GM21390 (cell line): ENCODE results near the gene FRY.
"Not testable (repeated sequence)": the region's sequence is repeated elsewhere in the genome, so short reads cannot be mapped to it uniquely, and the experiment has no call there.

Experiments
- ATAC-seq: cut with Tn5 transposase; IDR thresholded peaks from one replicate; pipeline ENCODE4 v1.9.1; 2021; ENCODE audit not compliant: unreplicated experiment

The FRY gene

DNA sequence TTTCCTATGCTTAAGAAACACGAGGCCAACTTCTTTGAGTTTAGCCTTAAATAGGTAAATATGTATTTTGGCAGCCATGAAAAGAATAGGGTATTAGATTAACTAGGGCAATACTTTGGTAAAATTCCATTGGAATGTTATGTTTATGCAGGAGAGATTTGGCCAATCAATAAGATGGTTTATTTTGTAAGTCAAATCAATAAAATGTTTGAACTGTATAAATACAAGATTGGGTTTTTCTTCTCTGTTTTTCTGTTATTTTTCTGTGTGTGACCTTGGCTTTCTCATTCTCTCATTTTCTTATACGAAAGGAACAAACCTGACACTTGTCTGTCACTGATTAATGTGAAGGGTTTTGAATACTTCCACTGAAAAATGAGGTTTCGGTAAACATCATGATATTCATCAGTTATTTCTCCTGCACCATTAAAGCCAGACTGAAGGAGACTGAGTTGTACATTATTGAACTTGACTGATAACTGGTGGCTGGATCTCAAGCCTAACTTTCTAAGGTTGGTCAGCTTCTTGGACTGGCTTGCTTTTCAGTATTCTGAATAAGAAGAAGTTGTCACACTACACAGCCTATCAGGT is 8.6 kb downstream of the FRY start:
- ATAC-seq, result no peak

DNA sequence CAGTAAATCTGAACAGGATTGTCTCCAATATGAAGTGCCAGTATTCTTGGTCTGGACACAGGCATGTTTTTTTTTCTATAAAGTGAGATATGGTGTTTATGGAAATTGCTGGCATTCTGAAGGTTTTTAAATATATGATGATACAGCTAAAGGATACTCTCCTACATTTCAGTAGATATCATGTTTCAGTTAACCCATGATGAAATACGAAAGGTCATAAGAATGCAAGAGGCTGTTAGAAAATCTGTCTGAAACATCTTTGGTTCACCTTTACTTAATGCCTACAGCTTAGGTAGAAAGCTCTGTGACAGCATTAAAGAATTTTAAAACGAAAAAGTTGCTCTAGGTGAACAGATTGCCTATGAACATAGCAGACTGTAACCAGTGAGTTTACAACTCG is 9.1 kb downstream of the FRY start:
- no peak for ATAC-seq

DNA sequence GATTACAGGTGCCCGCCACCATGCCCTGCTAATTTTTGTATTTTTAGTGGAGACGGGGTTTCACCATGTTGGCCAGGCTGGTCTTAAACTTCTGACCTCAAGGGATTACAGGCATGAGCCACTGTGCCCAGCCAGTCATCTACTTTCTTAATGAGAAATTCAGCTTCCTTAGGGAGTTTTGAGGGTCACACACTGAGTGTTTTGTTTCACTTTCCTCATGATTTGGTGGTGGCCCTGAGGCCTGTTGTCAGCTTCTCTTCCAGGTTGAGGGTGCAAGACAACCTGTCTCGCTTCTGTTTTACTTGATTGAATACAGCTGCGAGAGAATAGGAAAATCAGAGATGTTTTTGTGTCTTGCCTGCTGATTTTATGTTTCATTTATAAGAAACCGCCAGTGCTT is 9.9 kb downstream of the FRY start:
- ATAC-seq, result peak; percentile 56

DNA sequence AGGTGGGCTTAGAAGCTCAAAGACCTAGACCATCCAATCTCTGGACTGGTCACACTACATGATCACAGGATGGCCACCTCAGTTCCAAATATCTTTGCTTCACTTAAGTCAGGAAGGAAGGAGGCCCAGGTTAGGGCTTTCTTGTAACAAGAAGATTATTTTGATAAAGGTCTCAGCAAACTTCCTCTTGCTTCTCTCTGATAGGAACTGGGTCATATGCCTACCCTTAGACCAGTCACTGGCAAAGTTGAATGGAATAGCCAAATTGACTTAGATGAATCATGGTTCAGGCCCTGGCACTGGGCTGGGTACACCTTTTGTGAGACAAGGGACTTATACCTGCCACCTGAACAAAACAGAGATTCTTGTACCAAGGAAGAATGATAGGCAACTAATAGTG is 11.0 kb downstream of the FRY start:
- no peak for ATAC-seq

DNA sequence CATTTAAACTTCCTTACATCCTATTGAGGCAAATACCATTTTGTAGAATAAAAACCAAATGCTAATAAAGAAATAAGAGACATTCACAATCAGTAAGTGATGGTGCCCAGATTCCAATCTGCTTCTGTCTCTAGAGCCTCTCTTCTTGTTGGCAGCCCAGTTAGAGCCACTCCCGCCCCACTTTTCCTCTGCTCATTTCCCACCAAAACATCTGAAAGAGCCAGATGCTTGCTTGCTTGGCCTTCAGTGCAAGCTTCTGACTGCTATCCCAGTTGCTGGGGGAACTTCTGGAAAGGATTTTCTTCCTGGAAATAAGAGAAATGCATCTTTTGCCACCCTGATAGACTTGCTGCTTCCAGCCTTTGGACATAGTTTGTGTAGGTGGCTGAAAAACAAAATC is 12.9 kb downstream of the FRY start:
- ATAC-seq, result no peak

DNA sequence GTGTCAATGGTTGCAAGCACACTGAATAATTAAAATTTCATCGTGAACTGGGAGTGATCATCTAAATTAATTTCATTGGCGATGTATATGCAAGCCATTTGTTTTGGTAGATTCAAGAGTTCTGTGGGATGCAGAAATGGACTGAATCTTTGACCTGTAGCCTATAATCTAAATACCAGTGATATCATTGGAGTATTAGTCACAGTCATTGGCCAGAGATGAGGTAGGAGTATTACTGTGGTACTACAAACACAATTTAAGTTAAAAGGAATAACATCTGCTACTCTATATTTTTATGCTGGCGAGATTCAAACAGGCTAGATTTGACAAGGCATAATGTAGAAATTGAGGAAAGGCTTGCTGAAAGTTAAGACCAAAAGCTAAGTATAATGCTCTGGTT is 14.0 kb downstream of the FRY start:
- no peak for ATAC-seq

DNA sequence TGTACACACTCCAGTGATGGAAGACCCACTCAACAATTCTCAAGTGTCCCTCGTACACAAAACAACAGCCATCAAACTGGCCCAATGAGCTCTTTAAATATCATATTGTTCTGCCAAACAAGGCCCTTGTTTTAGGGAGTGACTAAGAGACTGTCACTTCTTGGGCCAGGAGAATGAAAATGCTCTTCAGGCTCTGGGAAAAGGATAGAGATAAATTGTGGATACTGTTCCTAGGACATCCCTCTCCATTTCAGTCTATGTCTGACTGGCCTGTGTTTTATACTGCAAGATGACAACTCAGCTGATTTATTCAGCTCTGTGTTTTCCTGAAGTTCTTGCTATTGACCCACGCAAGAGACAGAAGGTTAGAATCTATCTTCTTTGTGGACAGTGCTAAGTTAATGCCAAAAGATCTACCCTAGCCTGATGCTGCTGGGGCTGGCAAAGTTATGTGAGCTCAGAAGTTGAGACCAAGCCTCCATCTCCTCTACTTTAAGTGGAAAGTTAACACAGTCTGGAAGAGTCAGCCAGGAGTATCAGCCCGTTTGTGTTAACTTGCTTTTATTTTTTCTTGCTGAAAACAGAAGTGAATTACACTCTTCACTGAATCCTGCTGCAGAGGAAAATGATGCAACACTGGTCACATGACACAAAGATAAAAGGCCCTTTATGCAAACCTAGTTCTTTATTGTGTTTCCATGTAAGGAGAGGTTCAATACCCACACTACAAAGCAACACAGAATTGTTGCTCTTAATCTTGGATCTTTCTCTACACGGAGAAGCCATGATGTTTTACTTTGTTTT is 14.6 kb downstream of the FRY start:
- no peak for ATAC-seq

DNA sequence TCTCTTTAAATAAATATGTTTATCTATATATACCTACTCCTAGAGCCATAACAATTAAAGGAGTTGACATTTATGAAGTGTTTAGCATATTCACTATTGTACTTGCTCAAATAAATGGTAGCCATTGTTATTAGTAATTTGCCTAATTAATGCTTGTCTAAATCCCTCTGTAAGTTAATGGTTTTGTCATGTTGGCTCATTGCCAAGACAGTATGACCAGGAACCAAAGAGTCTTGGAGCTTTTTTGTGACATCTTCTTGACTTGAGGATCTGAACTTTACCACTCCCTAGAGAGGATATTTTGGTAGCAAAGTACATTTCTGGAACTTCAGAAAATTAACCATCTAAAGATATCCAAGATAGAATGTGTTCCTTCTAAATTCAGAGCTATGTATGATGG is 15.5 kb downstream of the FRY start:
- ATAC-seq, result no peak

DNA sequence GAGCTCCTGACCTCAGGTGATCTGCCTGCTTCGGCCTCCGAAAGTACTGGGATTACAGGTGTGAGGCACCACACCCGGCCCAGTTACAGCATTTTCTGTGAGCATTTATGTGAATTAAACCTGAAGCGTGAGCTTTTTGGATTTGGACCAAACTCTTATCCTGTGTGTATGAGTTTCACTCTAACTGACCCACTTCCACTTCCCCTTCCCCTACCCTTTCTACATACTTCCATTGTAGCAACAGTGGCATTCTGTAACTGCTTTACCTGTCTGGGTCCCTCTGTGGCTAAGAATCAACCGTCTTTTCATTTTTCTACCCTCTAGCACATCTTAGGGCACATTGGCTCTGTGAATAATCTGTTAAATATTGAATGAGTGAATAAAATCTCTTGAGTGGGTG is 16.2 kb downstream of the FRY start:
- peak; percentile 44 for ATAC-seq

DNA sequence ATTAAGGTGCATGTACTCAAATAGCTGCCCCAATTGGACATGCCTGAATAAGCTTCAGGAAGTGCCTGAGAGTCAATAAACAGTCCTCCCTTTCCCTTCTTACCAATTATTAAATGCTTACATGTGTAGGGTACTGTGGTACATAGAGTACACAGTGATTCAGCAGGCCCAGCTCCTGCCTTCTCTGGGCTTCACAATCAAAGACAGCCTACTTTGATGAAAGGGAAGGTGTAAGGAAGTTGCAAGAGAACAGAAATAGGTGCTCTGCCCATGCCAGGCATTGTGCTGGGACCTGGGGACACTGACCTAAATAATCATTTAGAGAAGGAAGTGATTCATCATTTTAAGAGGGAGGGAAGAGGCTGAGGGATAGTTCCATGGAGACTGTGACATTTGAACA is 17.2 kb downstream of the FRY start:
- ATAC-seq, result no peak

DNA sequence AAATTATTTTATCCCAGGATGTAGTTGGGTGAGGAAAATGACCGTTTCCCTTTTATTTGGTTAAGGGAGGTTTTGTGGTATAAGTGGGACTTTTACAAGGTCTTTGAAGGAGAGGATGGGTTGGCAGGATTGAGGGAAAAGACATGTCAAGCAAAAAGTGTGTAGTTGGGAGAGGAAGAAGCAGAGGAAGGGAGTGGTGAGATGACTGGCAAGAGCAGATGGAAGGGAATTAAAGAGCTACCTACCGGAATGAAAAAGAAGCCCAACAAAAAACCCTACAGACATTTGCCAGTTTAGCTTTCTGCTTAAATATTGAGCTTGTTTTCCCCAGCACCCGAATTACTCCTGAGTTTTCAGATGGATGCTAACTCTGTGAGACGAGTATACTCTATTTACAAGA is 19.6 kb downstream of the FRY start:
- ATAC-seq, result no peak

DNA sequence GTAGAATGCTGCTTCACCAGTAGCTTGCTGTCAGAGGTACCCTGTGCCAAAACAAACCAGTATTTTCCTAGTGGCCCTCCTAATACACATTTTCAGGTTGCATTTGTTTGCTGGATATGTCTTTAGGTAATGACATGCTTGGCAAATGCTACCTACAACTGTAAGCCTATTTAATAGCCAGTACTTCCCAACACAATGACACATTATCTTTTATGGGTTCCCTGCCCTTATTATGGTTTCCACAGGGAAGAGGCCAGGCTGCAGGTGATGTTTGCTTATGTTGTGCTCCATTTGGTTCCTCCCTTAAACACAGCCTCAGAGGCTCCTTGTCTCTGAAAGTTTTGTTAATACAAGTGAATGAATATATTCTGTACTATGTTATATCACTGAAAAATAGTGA is 24.7 kb downstream of the FRY start:
- ATAC-seq, result no peak

DNA sequence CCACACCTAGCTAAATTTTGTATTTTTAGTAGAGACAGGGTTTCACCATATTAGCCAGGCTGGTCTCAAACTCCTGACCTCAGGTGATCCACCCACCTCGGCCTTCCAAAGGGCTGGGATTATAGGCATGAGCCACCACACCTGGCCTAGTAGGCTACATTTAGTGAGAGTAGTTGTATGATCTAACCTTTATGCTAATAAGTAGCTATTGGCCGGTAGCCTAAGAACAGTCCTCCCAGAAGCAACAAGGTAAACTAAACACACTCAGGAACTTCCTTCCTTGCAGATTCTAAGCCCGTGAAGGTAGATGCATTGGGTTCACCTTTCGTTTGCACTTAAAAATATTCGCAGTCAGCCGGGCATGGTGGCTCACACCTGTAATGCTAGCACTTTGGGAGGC is 25.8 kb downstream of the FRY start:
- not testable (repeated sequence) for ATAC-seq

DNA sequence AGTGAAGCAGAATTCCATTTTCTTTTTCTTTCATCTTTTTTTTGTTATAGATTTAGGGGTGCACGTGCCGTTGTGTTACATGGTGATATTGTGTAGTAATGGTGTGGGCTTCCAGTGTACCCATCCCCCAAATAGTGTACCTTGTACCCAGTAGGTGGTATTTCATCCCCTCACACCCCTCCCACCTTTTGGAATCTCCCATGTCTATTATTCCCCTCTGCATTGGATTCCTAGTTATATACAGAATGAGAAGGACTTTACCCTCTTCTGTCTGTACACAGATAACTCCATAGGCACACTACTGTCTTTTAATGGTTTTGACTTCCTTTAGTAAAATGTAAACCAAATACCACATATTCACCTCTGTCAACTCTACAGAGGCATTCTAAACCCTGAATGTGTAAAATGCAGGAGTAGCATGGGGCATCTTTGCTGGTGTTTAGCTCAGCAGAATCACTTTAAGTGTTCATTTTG is 28.0 kb downstream of the FRY start:
- ATAC-seq, result no peak

DNA sequence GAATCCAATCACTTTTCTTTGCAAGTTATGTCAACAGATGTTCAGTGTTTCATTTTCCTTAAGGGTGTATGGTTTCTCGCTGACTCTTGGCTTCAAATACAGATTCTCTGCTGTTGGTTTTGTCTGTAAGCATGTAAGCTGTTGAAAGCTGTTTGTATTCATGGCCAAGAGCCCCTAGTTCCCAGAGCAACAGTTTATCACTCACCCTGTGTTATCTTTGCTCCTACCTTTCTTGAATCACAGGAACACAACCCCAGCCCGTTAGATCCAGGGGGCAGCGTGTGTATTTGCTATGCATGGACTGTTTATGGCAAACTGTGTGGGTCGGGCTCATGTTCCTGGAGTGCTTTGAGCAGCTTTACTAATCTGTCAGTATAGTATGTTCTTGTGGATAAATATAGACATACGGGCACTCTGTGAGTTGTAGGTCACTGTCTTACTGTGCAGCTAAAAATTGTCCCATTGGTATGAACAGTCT is 28.9 kb downstream of the FRY start:
- ATAC-seq, result no peak

DNA sequence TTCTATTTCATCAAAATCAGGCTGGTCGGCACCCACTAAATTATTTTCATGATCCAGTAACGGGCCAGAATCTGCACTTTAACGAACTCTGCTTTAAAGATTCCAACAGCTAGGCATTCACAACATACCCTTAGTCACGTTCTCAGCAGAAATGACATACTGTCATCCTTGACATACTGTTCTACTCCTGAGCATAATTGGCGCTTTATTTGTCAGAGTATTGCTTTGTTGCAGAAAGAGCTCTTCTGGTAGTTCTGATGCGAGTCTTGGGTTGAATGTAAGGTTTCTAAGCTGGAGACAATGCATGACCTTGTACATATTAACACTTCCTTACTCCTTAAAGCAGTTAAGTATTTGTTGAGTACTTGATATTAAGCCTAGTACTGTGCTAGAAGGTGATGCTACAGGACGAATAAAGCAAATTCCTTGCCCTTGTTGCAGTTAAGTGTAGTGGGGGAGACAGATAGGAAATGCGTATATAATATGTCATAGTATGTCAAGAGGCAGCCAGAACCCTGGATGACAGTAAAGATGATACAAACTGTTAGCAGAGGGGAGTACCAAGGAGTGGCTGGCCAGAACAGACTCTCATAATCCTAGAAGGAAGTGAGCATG is 32.2 kb downstream of the FRY start:
- no peak for ATAC-seq

DNA sequence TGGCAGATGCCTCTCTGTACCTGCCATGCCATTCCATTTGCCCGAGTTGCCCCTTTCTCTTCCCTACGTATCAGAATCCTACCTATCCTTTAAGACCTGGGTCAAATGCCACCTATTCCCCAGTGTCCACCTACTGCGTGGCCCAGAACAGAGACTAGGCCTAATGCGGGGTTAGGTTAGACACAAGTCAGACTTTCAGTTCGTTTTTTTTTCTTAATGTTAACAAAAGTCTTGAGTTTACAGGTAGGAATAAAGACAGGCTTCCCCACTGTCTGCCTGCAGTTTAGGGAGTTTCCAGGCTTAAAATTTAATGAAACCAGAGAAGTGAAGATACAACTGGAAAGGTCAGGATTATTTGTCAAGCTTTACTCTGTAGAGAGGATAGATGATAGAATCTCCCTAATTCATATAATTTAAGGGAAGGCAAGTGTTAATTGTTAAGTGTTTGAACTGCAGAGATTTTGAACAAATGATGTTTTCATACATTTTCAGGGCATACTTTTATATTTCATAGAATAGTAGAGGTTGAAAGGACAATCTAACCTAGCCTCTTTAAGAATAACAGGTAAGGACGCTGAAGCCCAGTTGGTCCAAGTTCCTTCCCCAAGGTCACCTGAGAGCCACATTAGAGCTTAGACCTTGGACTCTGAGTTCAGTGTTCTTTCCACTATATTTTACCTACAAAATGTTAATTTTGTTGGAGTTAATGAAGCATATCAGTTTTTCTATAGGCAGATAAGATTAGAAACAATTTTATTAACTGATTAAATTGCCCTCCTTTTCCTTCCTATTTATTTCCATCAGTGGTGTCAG is 35.8 kb downstream of the FRY start:
- ATAC-seq, result no peak

DNA sequence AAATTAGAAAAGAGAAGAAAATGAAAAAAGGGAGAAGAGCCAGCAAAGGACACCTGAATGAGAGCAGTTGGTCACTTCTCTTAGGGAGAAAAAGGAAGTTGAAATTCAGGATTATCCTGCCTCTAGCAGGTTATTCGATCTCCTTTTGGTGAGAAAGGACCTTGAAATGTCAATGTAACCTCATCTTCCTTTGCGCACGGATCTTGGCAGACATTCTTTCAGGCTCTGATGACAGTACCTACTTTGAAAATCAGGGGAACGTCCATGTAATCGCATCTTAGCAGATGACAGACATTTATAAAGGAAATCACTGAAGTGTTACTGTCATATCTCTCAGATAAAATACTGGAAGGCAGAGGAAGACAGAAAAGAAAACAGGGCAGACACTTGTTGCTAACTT is 36.7 kb downstream of the FRY start:
- no peak for ATAC-seq

DNA sequence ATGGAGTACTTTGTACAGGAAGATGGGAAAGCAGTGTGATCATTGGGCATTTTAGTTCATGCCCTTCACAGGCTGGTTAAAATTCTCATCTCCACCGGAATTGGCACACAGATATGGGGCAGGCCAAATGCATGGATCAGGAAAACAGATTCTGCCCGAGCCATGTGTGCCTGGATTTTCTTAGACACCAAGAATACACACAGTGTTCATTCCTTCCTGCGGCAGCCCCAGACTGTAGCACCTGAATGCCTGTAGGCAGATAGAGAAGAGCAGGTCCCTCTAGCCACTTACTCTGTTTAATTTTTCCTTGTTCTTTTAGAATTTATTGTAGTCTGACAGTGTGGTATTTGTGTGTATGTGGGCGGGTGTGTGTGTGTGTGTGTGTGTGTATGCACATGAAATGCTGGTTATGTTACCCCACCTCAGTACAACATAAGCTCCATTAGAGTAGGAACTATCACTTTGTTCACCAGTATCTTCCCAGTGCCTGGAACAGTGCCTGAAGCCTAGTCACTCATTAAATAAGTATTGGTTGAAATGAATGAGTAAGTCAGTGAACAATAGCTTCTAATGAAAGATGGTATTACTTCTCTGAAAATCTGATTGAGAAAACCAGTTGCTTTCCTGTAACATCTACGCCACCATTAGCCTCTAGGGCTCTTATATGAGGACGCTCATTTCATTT is 41.7 kb downstream of the FRY start:
- no peak for ATAC-seq

DNA sequence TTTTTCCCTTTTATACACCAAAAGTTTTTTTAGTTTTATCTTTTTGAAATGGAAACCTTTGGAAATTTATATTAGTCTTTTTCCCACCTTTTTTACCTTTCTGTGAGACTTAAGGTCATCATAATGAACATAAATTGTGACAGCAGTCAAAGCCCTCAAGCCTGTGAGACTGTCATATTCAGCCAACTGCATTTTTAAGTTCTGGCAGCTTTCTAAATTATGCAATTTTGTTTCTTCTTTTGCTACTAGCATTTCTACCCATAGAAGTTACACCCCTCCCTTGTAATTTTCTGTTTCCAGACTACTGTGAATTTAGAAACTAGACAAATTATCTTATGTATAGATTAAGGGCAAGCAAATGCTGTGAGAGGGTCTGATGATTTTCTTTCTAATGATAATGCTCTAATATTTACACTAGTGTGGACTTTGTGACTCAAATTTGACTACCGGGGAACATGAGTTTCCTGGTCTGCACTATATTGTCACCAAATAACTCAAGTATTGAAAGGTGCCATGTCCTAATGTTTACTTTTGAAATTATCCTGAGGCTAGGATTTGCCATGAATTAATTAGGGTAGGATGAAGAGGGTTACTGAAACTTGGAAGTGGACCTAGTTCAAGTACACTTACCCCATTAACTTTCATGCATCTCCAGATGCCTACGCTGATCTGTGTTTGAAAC is 43.7 kb downstream of the FRY start:
- no peak for ATAC-seq
